NCI-H2081 treated with DMSO at 0.1 percent for 48 hours (cell line): Measurements from ENCODE around the gene COL23A1.
"Not testable (repeated sequence)": the region's sequence is repeated elsewhere in the genome, so short reads cannot be mapped to it uniquely, and the experiment has no call there.

Source experiments
- DNase-seq: peaks from one replicate; lab custom pipeline; 2025; lab: John Stamatoyannopoulos, UW

COL23A1 gene

DNA sequence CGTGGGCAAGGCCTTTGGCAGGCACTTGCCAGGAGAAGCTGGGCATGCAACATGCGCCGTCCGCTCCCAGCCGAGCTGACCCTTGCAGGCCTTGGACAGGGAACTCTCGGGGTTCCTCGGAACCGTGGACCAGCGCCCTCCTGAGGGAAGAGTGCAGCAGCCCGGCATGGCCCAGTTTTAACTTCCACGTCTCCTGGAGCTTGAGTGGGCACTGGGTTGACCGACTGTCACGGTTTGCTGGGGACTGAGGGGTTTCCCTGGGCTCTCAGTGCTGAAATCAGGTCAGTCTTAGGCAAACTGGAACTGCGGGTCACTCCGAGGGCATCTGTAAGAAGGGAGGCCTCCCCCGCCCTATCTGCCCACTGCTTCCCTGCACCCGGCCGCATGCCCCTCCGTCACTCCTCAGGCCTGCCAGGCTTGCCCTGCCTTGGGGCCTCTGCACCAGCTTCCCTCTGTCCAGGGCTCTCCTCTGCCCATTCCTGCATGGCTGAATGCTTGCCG lies 270.6 kb downstream of the COL23A1 start:
- DNase-seq: no peak

DNA sequence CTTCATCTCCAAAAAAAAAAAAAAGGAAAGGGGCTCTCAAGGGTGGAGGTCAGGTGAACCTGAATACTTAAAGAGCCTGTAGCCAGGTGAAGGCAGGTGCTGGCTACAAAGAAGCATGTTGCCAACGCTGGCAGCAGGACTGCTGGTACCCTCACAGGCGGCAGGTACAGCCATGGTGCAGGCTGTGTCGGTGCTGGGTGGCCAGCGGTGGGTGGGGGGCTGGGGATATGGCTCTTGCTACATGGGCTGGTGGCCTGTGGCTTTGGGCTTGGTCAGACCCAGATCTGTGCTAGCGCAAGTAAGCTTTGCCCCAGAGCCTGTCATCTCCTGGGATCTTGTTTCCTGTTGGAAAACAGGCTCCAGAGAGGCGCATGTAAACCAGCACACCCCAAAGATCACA lies 271.3 kb downstream of the COL23A1 start:
- DNase-seq: no peak

DNA sequence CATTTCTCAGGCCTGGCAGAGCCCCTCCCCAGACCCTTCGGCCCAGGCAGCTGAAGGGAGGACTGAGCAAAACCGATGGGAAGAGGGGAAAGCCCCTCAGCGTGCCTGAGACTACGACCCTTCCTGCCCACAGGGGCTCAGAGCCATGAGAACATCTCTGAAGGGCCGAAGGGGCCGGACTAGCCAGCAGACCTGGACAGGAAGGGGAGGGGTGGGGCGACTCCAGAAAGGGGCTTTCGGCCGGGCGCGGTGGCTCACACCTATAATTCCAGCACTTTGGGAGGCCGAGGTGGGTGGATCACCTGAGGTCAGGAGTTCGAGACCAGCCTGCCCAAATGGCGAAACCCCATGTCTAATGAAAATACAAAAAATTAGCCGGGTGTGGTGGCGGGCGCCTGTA lies 271.8 kb downstream of the COL23A1 start:
- DNase-seq: no peak

DNA sequence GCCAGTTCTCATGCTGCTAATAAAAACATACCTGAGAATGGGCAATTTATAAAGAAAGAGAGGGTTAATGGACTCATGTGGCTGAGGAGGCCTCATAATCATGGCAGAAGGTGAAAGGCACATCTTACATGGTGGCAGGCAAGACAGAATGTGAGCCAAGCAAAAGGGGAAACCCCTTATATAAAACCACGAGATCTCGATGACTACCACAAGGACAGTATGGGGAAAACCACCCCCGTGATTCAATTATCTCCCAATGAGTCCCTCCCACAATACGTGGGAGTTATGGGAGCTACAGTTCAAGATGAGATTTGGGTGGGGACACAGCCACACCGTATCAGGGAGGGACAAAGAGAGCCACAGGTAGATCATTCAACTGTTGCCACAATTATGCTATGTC lies 272.5 kb downstream of the COL23A1 start:
- not testable (repeated sequence) for DNase-seq

DNA sequence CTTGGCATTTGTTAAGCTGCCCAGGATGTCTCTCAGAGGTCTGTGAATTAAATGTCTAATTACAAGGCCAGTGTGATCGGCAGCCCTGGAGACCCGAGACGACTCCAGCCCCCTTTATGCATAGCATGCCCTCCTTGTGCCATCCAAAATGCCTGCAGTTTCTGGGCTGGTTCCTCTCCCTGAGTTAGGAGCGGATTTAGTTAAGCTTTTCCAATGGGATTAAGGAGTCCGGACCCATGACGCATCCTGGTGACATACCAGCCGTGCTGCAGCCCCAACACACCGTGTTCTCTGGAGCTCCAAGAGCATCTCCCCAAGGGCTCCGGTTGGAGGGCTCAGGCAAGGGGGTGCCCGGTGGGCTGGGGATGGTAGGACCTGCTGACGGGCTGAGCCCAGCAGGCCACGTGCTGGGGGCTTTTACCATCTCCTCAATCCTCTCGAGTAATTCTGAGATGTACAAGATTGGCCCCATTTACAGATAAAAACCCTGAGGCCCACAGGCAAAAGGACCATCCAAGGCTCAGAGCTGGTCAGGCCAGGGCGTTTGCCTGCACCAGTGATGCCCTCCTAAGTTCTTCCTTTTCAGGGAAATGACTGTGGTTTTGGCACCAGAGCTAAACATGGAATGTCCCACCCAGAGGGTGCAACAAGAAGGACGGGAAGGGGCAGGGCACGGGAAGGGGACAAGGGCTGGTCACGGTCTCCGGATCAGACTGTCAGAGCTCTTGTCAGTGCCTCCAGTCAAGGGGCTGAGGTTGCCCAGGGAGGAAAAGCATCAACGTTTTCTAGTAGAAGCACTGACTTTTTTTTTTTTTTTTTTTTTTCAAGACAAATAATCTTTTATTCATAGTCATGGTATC lies 275.0 kb downstream of the COL23A1 start:
- DNase-seq: no peak

DNA sequence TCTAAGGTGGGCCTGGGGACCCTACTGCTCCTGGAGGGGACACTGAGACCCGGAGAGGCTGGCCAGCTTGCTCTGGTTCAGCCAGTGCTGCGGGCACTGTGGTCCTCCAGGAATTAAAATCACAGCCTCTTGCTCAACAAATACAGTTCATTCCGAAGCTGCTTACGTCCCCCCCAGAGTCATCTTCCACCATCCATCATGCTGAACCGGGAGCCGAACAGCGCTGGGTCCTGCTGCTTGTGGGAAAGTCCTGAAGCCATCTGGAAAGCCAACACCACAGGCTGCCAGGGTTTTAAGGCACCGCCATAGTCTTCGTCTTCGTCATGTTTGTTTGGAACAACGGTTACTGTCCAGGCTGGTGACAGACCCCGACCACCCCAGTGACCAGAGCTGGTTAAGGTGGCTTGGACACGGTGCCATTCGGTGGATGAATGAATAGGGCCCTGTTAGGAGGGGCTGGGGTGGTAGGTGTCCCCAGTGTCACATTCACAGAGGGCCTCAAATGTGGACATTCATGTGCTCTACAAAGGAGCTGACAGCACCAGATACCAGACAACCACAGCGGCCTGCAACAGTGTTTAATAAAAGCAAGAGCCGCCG lies 276.0 kb downstream of the COL23A1 start:
- DNase-seq: no peak

DNA sequence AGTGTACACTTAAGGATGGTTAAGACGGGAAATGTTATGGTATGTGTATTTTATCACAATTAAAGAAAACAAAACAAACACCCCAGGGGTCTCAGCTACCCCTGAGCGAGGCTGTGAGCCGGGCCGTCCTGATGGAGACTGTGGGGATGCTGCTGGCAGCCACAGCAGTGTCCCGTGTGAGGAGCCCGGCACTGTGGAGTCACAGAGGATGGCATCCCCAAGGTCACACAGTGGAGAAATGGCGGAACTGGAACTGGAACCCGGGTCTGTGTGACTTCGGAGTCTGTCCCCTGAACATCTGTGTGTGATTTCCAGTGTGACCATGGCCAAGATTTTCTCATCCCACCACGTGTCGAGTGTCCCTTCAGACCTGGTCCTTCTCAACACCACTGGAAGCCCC lies 276.9 kb downstream of the COL23A1 start:
- DNase-seq: no peak

DNA sequence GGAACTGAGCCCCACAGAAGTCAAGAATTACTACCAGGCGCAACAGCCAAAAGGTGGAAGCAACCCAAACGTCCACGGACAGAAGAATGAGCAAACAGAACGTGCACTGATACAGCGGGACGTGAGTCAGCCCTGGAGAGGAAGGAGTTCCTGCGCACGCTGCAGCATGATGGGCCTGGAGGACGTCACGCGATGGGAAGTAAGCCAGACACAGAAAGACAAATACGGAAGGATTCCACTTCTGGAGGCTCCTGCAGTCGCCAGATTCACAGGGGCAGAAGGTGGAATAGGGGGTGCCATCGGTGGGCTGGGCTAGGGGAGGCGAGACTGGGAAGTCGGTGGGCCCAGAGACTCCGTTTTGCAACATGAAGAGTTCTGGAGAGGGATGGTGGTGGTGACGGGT lies 277.3 kb downstream of the COL23A1 start:
- no peak for DNase-seq

DNA sequence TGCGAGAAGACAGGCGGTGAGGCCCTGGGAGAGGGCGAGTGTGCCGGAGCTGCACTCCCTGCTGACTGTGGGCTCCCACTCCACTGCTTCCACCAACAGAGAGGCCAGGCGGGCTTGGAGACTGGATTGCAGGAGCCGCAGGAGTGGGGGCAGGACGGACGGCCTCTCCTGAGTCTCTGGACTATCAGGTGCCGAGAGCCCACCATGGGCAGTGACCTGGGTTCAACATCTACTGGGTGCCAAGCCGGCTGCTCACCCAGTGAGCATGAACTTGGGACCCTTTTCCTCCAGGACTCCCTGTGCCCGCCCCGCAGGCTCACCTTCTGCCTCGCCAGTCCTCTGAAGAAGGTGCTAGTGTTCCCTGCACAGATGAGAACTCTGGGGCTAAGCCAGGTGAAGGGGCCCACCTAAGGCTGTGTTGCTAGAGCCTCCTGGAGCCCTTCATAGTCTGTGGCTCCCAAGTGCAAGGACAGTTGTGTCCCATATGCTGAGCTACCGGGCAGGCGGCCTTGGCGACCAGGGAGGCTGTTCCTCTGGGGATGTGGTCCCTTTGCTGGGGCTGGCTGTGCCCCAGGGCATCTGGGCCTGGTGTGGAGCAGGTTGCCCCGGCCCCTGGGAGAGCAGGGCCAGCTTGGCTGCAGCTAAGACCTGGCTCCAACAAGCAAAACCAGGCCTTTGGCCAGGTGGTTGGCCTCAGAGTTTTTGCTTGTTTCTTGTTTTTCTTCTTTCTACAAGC lies 279.9 kb downstream of the COL23A1 start:
- no peak for DNase-seq

DNA sequence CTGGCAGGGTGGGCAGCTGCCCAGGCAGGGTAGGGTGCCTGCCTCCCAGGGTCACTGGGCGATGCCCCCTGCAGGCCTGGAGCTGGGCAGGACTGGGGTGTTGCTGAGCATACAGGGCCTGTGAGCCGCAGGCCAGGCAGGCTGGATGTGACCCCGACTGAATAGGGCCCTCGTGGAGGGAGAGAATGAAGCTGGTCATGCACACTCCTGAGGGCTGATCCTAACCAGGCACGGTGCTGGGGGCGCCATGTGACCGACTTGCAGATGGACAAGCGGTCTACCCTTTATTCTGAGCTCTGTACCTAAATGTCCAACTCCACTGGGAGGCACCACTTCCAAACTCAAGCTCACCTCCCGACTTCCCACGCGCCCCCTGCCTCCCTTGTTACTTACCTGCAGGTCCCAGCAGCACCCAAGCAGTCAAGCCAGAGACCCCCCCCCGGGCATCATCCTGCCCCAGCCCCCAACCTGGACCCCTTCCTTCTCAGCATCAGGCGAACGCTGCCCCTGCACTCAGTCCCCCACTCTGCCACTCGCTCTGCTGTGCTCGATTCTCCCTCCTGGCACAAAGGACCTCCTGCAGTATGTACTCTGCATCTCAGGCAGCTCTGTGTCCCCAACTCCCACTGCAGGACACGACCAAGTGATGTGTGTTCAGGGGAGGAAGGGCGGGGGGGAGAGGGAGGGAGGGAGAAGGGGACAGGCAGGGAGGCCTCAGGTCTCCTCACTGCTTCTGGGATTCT lies 280.8 kb downstream of the COL23A1 start:
- DNase-seq: no peak

DNA sequence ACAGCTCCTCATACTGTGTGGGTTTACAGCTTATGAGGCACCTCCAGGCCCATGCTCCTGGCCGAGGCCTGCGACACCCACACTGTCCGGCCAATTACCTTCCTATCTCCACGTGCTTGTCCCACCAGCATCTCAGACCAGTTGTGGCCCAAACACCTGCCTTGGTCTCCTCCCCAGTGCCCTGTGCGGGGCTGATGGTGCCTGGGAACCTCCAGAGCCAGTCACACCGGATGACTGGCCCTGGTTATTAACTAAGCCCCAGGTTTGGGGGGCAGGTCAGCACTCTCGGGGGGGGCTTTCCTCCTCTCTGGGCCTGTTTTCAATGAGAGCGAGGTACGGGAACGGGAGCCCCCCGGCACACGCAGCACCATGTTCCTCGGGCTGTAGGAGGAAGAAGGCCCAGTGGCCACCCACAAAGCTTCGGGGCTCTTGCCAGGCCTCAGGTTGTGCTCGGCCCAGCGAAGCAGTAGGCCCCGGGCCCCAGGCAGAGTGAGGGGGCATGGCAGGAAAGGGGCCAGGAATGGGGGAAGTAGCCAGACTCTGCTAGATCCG lies 281.6 kb downstream of the COL23A1 start:
- no peak for DNase-seq

DNA sequence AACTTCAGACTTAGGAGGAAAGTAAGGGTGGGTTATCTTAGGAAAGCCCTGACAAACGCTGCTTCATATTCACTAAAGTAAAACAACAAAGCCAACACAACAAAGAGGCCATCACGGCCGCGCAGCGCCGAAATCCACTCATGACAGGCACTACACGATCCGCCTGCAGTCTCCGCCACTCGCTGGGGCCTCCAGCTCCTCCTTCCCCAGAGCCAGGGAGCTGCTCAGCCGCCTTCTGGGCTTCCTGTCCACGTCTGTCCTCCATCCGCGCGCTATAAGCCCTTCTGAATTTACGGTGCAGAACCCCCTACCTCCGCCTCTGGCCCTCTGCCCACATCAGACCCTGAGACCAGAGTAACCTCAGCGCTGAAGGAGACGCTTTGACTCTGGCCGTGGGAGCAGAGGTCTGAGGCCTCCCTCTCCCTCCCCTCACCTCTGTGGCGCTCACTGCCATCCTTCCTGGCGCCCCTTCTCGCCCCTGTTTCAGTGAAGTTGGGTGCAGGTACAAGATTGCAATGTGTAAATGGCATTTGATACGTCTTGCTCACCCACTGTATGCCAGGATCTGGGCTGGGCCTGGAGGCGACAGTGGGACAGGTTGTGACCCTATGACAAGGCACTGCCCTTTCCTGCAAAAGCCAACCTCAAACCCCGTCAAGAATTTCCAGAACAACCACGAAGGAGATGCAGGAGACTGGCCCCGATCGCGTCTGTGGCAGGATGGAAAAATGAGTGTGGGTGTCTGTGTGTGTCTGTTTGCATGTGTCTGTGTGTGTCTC lies 282.7 kb downstream of the COL23A1 start:
- DNase-seq: no peak

DNA sequence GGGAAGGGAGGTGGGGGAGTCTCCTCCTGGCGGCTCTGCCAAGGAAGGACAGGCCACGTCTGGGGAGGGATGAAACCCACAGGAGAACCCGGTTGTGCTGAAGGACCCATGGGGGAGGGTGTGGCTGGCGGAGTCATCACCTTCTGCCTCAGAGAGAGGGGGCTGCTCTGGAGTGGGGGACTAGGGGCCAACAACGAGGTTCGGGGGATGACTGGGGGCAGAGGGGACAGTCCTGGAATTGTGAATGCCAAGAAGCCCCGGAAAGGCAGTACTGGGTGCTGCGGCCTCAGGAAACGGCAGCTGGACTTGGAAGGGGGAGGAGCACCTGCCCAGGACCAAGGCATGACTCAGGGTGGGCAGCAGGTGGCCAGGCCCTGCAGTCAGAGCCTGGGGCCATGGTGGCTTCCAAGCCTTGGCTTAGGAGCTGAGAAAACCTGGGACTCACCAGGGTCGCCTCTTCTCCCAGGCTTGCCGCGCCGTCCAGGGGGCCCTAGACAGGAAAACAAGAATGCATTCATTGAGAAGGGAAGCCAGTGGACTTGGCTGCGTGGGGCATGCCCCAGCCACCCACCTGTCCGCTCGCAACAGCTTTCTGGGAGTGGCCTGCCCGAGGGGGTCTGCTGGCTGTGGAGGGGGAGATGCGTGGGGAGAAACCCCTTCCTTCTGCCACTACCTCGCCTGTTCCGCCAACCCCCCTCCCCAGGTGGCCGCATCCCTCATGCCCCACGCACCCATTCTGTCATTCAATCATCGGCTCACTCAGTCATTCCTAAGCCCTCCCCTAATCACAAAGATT lies 283.6 kb downstream of the COL23A1 start:
- DNase-seq: no peak

DNA sequence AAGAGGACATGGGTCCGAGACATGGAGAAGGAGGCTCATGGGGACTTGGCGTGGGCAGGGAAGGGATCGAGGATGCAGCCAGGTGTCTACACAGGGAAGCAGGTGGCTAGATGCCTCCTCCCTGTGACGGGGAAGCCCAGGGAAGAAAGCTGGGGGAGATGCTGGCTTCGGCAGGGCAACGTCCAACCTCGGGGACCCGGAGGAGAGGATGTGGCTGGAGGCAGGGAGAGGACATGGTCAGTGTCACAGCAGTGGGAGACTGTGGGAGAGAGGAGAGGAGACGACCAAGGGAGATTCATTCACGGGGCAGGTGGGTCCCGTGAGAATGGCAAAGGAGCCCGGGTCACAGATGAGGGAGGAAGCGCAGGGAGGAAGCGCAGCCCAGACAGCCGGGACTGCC lies 284.4 kb downstream of the COL23A1 start:
- DNase-seq: no peak

DNA sequence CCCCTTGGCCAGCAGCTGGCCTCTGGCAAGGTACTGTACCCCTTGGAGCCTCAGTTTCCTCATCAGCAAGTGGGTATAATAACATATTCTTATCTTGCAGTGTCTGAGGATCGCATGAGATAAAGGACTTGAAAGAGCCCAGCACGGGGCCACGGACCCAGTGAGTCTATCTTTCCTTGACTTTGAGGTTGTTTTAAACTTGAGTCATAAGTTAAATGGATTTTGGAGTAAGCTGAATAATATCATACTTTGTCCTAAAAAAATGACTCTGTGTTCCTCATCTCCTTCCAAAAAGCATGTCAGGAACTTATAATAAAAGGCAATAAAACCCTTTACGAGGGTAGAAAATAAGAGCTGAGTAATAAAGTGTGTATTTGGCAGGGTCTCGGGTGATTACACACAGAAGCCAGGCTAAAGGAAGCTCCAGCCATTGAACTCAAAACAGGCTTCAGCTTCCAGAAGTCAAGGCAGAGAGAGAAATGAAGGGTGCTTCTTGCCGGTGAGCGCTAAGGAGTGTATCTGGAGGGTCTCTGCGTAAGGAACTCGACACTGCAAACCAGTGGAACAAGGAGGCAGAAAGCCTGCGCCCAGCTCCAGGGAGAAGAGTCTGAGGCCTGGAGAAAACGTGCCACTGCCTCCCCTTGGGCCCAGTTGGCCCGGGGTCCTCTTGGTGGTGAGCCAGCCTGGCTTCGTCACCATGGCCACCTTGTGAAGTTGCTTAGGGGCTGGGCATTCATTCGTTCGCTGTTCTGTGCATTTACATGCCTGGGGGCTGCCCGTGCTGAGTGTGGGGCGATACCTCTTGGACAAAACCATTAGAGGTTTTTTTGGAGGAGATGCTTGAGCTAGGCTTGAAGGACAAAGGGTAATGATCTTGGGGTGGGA lies 285.2 kb downstream of the COL23A1 start:
- no peak for DNase-seq

DNA sequence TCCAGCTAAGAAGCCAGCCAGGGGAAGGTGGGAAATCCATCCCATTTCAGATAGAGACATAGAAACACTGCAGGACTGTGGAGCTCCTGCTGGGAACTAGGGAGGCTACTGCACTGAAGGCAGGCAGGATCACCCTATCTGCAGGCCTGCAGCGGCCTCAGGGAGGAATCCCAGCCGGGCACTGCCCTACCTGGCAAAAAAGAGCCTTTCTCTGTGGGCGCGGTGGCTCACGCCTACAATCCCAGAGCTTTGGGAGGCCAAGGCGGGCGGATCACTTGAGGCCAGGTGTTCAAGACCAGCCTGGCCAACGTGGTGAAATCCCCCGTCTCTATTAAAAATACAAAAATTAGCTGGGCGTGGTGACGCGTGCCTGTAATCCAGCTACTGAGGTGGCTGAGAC lies 286.2 kb downstream of the COL23A1 start:
- no peak for DNase-seq

DNA sequence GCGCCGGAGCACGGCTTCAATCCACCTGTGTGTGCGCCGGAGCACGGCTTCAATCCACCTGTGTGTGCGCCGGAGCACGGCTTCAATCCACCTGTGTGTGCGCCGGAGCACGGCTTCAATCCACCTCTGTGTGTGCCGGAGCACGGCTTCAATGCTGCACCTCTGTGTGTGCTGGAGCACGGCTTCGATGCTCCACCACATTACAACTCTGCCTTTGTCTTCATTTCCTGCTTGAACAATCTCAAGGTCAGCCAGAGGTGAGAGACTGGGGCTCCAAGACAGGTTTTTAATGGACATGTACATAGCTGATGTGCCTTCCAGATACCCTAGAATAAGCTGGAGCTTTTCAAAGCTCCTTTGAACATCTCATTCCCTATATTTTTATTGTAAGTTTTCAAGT lies 287.9 kb downstream of the COL23A1 start:
- not testable (repeated sequence) for DNase-seq

DNA sequence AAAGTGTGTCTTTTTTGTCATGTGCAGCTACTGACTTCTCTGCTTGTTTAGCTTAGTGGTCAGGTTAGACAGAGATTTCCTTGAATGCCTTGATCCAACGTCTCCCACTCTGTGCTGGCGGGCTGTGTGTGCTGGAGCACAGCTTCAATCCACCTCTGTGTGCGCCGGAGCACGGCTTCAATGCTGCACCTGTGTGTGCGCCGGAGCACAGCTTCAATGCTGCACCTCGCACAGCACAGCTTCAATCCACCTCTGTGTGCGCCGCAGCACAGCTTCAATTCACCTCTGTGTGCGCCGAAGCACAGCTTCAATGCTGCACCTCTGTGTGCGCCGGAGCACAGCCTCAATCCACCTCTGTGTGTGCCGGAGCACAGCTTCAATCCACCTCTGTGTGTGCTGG lies 288.6 kb downstream of the COL23A1 start:
- no peak for DNase-seq

DNA sequence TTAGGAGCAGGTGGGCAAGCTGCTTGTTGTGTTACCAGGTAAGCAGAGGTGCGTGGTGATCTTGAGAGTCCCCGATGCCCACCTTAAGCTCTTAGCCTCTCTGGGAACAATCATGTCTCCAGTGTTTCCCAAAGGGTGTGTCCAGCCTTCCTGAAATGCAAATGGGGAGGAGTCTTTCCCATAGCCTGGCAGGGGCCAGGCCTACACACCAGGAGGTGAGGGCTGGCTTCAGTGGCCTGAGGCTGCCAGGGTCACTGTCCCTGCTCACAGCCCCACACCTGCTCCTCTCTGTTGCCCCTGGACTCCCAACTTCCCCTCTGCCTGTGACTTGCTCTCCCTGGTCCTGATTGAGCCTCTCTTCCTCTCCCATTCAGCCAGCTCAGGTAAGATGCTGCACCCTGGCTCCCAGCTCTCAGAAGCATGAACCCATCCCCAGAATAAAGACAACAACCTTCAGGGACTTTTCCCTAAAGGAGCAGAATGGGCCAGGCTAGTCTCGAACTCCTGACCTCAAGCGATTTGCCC lies 291.8 kb downstream of the COL23A1 start:
- no peak for DNase-seq
